MM.1S (cell line): ENCODE data around the gene TGFB2.
A peak's percentile ranks its signal among the peaks of the same experiment; 100 is the strongest.

ENCODE experiments used
- DNase-seq: peaks from one replicate; pipeline ENCODE4 v3.0.0-alpha.2; 2015
- H2AFZ ChIP-seq: fragments of 300-600 bp; sonication (generic); 2 replicates; pipeline ENCODE4 v1.6.0; 2016; ENCODE audit warnings: antibody characterized with exemption, low read length
- H3F3A ChIP-seq: fragments of 300-600 bp; sonication (generic); 2 replicates; pipeline ENCODE4 v1.6.1; 2016; ENCODE audit warnings: mild to moderate bottlenecking, antibody characterized with exemption, low read length, moderate library complexity, mixed read lengths; ENCODE audit not compliant: insufficient read depth
- H3K27ac ChIP-seq: fragments of 300-600 bp; sonication (generic); 2 replicates; pipeline ENCODE4 v1.5.1; 2016; ENCODE audit warnings: mild to moderate bottlenecking, low read length
- H3K27me3 ChIP-seq: fragments of 300-600 bp; sonication (generic); replicated peaks from 2 replicates; pipeline ENCODE4 v1.6.0; 2016; ENCODE audit warnings: low read length; ENCODE audit not compliant: insufficient read depth
- H3K36me3 ChIP-seq: fragments of 300-600 bp; sonication (generic); replicated peaks from 2 replicates; pipeline ENCODE4 v1.6.1; 2016; ENCODE audit warnings: mild to moderate bottlenecking, low read length, mixed read lengths; ENCODE audit not compliant: insufficient read depth
- H3K4me1 ChIP-seq: fragments of 300-600 bp; sonication (generic); 2 replicates; pipeline ENCODE4 v1.6.1; 2016; ENCODE audit warnings: low read length, mixed read lengths
- H3K4me2 ChIP-seq: fragments of 300-600 bp; sonication (generic); 2 replicates; pipeline ENCODE4 v1.6.0; 2016; ENCODE audit warnings: low read depth, low read length
- H3K4me3 ChIP-seq: fragments of 300-600 bp; sonication (generic); 2 replicates; pipeline ENCODE4 v1.5.1; 2016; ENCODE audit warnings: low read length, mixed read lengths
- H3K79me2 ChIP-seq: fragments of 300-600 bp; sonication (generic); 2 replicates; pipeline ENCODE4 v1.6.1; 2016; ENCODE audit warnings: mixed run types, low read length, mixed read lengths
- H3K9ac ChIP-seq: fragments of 300-600 bp; sonication (generic); 2 replicates; pipeline ENCODE4 v1.6.1; 2016; ENCODE audit warnings: low read length, mixed read lengths
- H3K9me2 ChIP-seq: fragments of 300-600 bp; sonication (generic); replicated peaks from 2 replicates; pipeline ENCODE4 v1.6.1; 2016; ENCODE audit warnings: mild to moderate bottlenecking, low read length, mixed read lengths; ENCODE audit not compliant: insufficient read depth
- H3K9me3 ChIP-seq: fragments of 300-600 bp; sonication (generic); replicated peaks from 2 replicates; pipeline ENCODE4 v1.6.1; 2016; ENCODE audit warnings: mild to moderate bottlenecking, low read length, mixed read lengths; ENCODE audit not compliant: insufficient read depth
- H4K20me1 ChIP-seq: fragments of 300-600 bp; sonication (generic); 2 replicates; pipeline ENCODE4 v1.6.1; 2016; ENCODE audit warnings: mild to moderate bottlenecking, low read length, moderate library complexity, mixed read lengths; ENCODE audit not compliant: insufficient read depth
- EZH2 ChIP-seq: fragments of 300-600 bp; sonication (generic); optimal IDR thresholded peaks from 2 replicates; pipeline ENCODE3; 2017; ENCODE audit warnings: low read depth, mild to moderate bottlenecking, antibody characterized with exemption, low read length, mixed read lengths
- EZH2phosphoT487 ChIP-seq: fragments of 300-600 bp; sonication (generic); IDR thresholded peaks from 2 replicates; pipeline ENCODE4 v1.6.1; 2018; ENCODE audit warnings: antibody characterized with exemption, low read length
- TF ChIP-seq, protein P1 (sequence below): fragments of 300-600 bp; sonication (generic); IDR thresholded peaks from 2 replicates; pipeline ENCODE4 v1.5.1; 2016; ENCODE audit warnings: antibody characterized with exemption, low read length, mixed read lengths

TGFB2 gene

DNA sequence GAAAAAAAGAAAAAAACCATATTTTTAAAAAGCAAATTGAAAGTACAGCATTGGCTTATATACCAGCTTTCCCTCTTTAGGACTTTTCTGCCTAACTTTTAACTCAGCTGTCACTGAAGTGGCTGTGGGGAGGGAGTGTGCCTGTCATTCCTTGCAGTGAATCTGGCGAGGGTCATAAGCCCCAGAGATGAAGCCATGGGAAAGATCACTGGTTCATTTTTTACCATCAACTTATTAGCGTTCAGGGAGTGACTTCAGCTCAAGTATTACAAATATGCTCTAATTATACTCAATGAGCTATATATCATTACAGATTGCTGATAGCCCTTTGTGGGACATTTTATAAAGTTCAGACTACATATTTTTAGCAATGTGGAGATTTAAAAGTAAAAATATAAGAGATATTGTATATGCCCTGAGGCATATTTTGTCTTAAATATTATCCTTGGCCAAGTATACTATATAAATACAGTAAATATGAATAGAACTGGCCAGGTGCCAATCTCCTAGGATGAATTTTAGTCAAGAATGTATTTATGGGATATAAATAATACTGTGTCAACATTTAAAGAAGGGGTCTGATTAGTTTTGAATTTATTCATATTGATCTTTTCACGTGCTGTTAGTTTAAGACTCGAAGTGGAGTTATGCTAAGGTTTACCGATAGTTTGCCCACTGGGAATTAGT is 4.4 kb downstream of the TGFB2 start:
- Histone ChIP-seq H4K20me1 (no peaks in the 10 kb centered on the region), H3F3A (0 out of 2 replicates have a peak, but pooled peaks cover 8% of the 10 kb centered on the region), H3K36me3 (no peaks in the 10 kb centered on the region), H3K4me1 (peaks cover 6% of the 10 kb centered on the region; the same call in 1 of the 2 replicates), H3K4me2 (no peak overlapping the region), H3K27me3 (peaks cover 12% of the 10 kb centered on the region), H3K9me2 (no peaks in the 10 kb centered on the region), H3K79me2 (no peaks in the 10 kb centered on the region), H2AFZ (no peak overlapping the region), H3K9ac (no peak overlapping the region), H3K4me3 (no peak overlapping the region), H3K9me3 (no peaks in the 10 kb centered on the region), H3K27ac (no peak overlapping the region)
- DNase-seq = no peak
- TF ChIP-seq EZH2phosphoT487 = no peak
- TF ChIP-seq, protein P1, sequence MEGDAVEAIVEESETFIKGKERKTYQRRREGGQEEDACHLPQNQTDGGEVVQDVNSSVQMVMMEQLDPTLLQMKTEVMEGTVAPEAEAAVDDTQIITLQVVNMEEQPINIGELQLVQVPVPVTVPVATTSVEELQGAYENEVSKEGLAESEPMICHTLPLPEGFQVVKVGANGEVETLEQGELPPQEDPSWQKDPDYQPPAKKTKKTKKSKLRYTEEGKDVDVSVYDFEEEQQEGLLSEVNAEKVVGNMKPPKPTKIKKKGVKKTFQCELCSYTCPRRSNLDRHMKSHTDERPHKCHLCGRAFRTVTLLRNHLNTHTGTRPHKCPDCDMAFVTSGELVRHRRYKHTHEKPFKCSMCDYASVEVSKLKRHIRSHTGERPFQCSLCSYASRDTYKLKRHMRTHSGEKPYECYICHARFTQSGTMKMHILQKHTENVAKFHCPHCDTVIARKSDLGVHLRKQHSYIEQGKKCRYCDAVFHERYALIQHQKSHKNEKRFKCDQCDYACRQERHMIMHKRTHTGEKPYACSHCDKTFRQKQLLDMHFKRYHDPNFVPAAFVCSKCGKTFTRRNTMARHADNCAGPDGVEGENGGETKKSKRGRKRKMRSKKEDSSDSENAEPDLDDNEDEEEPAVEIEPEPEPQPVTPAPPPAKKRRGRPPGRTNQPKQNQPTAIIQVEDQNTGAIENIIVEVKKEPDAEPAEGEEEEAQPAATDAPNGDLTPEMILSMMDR = no peak
- TF ChIP-seq EZH2 = no peak

DNA sequence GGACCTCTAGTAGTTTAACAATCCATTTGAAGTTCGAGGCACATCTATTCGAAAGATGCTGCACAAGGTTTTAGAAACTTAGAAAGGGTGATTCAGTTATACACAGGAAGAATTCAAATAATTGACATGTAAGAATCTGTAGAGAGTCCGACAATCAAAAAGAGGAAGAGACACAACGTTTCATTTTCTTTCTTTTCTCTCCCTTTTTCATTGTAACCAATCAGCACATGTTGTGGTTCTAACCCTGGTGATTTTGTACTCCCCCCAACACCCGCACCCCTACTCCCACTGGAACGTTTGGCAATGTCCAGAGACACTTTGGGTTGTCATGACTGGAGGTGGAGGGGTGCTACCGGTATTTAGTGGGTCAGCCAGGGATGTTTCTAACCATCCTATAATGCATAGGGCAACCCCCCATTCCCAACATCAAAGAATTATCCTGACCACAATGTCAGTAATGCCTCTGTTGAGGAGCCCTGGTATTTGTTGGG is 4.9 kb downstream of the TGFB2 start:
- no peaks in the 10 kb centered on the region for H3K79me2 ChIP-seq
- no peaks in the 10 kb centered on the region for H4K20me1 ChIP-seq
- no peak overlapping the region for H3K27ac ChIP-seq
- H3K27me3 ChIP-seq = peaks cover 12% of the 10 kb centered on the region
- no peak overlapping the region for H3K4me3 ChIP-seq
- TF ChIP-seq EZH2phosphoT487 (no peak), EZH2 (no peak)
- TF ChIP-seq, protein P1 = no peak
- H2AFZ ChIP-seq = no peak overlapping the region
- H3K9me2 ChIP-seq = no peaks in the 10 kb centered on the region
- no peak overlapping the region for H3K9ac ChIP-seq
- 0 out of 2 replicates have a peak, but pooled peaks cover 3% of the 10 kb centered on the region for H3K4me1 ChIP-seq
- H3K4me2 ChIP-seq = no peak overlapping the region
- 0 out of 2 replicates have a peak, but pooled peaks cover 8% of the 10 kb centered on the region for H3F3A ChIP-seq
- DNase-seq = no peak
- no peaks in the 10 kb centered on the region for H3K36me3 ChIP-seq
- no peaks in the 10 kb centered on the region for H3K9me3 ChIP-seq

DNA sequence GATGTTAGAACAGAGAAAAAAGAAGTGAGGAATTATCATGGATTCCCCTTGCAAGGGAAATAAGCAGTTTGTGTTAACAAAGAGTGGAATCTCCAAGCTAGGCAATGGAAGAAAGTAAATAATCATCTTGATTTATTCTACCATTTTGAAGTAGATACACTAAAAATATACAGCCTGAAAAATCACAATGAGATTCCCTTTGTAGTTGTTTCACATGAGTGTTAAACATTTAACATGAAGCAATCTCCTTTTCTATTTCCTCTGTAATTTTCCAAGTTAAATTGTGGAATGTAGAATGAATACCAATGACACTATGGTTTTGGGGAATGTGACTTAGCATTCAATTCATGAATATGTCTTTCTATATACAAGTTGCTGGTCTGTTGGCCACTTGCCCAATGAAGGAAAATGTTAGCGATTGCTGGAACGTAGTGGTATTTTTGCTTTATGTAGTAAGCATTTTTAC is 5.7 kb downstream of the TGFB2 start:
- Histone ChIP-seq H3K9me3 (no peaks in the 10 kb centered on the region), H3K36me3 (no peaks in the 10 kb centered on the region), H3K79me2 (no peaks in the 10 kb centered on the region), H3K4me1 (0 out of 2 replicates have a peak, but pooled peaks cover 3% of the 10 kb centered on the region), H3K9me2 (no peaks in the 10 kb centered on the region), H2AFZ (no peak overlapping the region), H3K9ac (no peak overlapping the region; the same call in 1 of the 2 replicates), H3K4me2 (peak overlapping the region; percentile 40; the same call in 1 of the 2 replicates), H3K4me3 (peak overlapping the region; percentile 42; the same call in 1 of the 2 replicates), H4K20me1 (no peaks in the 10 kb centered on the region), H3K27ac (no peak overlapping the region), H3F3A (0 out of 2 replicates have a peak, but pooled peaks cover 8% of the 10 kb centered on the region), H3K27me3 (peaks cover 12% of the 10 kb centered on the region)
- DNase-seq = no peak
- TF ChIP-seq EZH2phosphoT487 (no peak), EZH2 (no peak)
- TF ChIP-seq, protein P1 = no peak
